BE2C (cell line): Measurements from ENCODE around the gene KIF26A.

Experiments
- DNase-seq: peaks from one replicate; pipeline ENCODE4 v3.0.0-alpha.2; 2020
- H3K27me3 ChIP-seq: fragments of 250-450 bp; sonication (Bioruptor Pico); 2 replicates; pipeline ENCODE4 v1.5.1; 2020; ENCODE audit warnings: mild to moderate bottlenecking
- H3K36me3 ChIP-seq: fragments of 250-450 bp; sonication (Bioruptor Pico); 2 replicates; pipeline ENCODE4 v1.5.1; 2020; ENCODE audit warnings: mild to moderate bottlenecking
- H3K4me1 ChIP-seq: fragments of 250-450 bp; sonication (Bioruptor Pico); 2 replicates; pipeline ENCODE4 v1.5.1; 2020
- H3K4me3 ChIP-seq: 2 replicates; pipeline ENCODE4 v1.5.1; 2011; ENCODE audit warnings: low read depth, low read length
- H3K9me3 ChIP-seq: fragments of 250-450 bp; sonication (Bioruptor Pico); 2 replicates; pipeline ENCODE4 v1.5.1; 2020
- CTCF ChIP-seq: IDR thresholded peaks from 2 replicates; pipeline ENCODE4 v1.5.1; 2012; ENCODE audit warnings: mild to moderate bottlenecking, low read depth, low read length

Gene KIF26A

GRCh38 chr14:104138718-104139459, 502 bp downstream of the KIF26A start:
- no peak for DNase-seq
- H3K4me1 ChIP-seq, result peaks cover 20% of the 10 kb centered on the region
- H3K9me3 ChIP-seq, result no peaks in the 10 kb centered on the region
- no peaks in the 10 kb centered on the region for H3K27me3 ChIP-seq
- no peak for TF ChIP-seq CTCF
- peaks cover 44% of the 10 kb centered on the region for H3K36me3 ChIP-seq
- H3K4me3 ChIP-seq, result peak overlapping the region; percentile 87

GRCh38 chr14:104139460-104140212, 1.2 kb downstream of the KIF26A start:
- peaks cover 51% of the 10 kb centered on the region for H3K36me3 ChIP-seq
- DNase-seq, result peak; percentile 13
- no peaks in the 10 kb centered on the region for H3K9me3 ChIP-seq
- TF ChIP-seq CTCF, result no peak
- no peaks in the 10 kb centered on the region for H3K27me3 ChIP-seq
- peak overlapping the region; percentile 87 for H3K4me3 ChIP-seq
- H3K4me1 ChIP-seq, result peaks cover 22% of the 10 kb centered on the region

GRCh38 chr14:104140213-104140462, 1.8 kb downstream of the KIF26A start:
- peaks cover 56% of the 10 kb centered on the region for H3K36me3 ChIP-seq
- TF ChIP-seq CTCF, result no peak
- H3K9me3 ChIP-seq, result no peaks in the 10 kb centered on the region
- no peaks in the 10 kb centered on the region for H3K27me3 ChIP-seq
- H3K4me1 ChIP-seq, result peaks cover 24% of the 10 kb centered on the region
- peak; percentile 11 for DNase-seq
- H3K4me3 ChIP-seq, result peak overlapping the region; percentile 87

- peak overlapping the region; percentile 87 for H3K4me3 ChIP-seq
Measured at GRCh38 chr14:104140463-104141331, 2.3 kb downstream of the KIF26A start.

GRCh38 chr14:104141621-104142091, 3.3 kb downstream of the KIF26A start:
- Histone ChIP-seq H3K4me3 (no peak overlapping the region), H3K36me3 (peaks cover 71% of the 10 kb centered on the region), H3K27me3 (no peaks in the 10 kb centered on the region), H3K9me3 (no peaks in the 10 kb centered on the region), H3K4me1 (peaks cover 39% of the 10 kb centered on the region)
- DNase-seq, result no peak
- TF ChIP-seq CTCF, result no peak

More at GRCh38 chr14:104140463-104141331, 2.3 kb downstream of the KIF26A start:
- DNase-seq, result peak; percentile 10
- no peak for TF ChIP-seq CTCF
- peaks cover 29% of the 10 kb centered on the region for H3K4me1 ChIP-seq
- no peaks in the 10 kb centered on the region for H3K9me3 ChIP-seq
- no peaks in the 10 kb centered on the region for H3K27me3 ChIP-seq
- peaks cover 62% of the 10 kb centered on the region for H3K36me3 ChIP-seq
